Epithelial cell of proximal tubule (primary cell): ENCODE measurements around the gene BRIP1. TPM values are rescaled to one million over a fixed set of nuclear protein-coding genes. Genes with fewer than 3 reads are reported as not detected.

Experiments used
- DNase-seq: peaks from one replicate; pipeline ENCODE4 v3.0.0-alpha.2; 2011; ENCODE audit warnings: low read depth
- H3K4me3 ChIP-seq: 2 replicates; pipeline ENCODE4 v1.5.1; 2011; ENCODE audit warnings: low read depth, mild to moderate bottlenecking, low read length
- total RNA-seq: library from RNA; depleted of rRNA; stranded (reverse); fragments of >200 nt; gene quantifications from 2 replicates; pipeline ENCODE4 v1.2.3, GENCODE V29; 2015
- TF ChIP-seq, protein P1 (sequence below): conservative IDR thresholded peaks from 2 replicates; pipeline ENCODE4 v1.5.1; 2012; ENCODE audit warnings: low read depth, mild to moderate bottlenecking, low read length

The BRIP1 gene
- total RNA-seq, 1 donor from 2014 or later, result 12.6 TPM

GRCh38 chr17:61764846-61765245 is 98.5 kb downstream of the BRIP1 start:
- TF ChIP-seq, protein P1, sequence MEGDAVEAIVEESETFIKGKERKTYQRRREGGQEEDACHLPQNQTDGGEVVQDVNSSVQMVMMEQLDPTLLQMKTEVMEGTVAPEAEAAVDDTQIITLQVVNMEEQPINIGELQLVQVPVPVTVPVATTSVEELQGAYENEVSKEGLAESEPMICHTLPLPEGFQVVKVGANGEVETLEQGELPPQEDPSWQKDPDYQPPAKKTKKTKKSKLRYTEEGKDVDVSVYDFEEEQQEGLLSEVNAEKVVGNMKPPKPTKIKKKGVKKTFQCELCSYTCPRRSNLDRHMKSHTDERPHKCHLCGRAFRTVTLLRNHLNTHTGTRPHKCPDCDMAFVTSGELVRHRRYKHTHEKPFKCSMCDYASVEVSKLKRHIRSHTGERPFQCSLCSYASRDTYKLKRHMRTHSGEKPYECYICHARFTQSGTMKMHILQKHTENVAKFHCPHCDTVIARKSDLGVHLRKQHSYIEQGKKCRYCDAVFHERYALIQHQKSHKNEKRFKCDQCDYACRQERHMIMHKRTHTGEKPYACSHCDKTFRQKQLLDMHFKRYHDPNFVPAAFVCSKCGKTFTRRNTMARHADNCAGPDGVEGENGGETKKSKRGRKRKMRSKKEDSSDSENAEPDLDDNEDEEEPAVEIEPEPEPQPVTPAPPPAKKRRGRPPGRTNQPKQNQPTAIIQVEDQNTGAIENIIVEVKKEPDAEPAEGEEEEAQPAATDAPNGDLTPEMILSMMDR, result no peak
- no peak overlapping the region for H3K4me3 ChIP-seq
- no peak for DNase-seq

- no peak overlapping the region for H3K4me3 ChIP-seq
- TF ChIP-seq, protein P1, result no peak
- no peak for DNase-seq
Observed at GRCh38 chr17:61761827-61762226, 101.5 kb downstream of the BRIP1 start.

DNA sequence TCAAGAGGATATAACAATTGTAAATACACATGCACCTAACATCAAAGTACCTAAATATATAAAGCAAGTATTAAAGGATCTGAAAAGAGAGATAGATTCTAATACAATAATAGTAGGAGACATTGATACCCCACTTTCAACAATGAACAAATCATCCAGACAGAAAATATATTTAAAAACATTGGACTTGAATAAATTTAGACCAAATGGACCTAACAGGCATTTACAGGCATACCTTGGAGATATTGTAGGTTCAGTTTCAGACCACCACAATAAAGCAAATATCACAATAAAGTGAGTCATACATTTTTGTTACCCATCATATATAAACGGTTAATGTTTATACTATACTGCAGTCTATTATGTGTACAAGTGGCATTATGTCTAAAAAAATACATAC is 104.0 kb downstream of the BRIP1 start:
- no peak for DNase-seq
- H3K4me3 ChIP-seq, result no peak overlapping the region
- TF ChIP-seq, protein P1, result no peak

DNA sequence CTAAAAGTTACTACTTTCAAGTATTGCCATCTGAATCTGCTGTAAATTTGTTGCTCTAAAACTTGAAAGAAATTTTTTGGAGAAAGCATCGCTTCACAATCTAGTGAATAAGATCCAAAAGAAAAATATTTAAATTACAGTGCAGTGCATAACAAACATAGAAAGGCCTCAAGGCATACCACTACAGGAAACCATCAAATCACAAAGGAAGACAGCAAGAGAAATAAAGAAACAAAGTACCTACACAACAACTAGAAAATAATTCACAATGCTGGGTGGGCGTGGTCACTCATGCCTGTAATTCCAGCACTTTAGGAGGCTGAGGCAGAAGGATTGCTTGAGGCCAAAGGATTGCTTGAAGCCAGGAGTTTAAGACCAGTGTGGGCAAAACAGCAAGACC is 104.9 kb downstream of the BRIP1 start:
- DNase-seq, result no peak
- TF ChIP-seq, protein P1, result no peak
- H3K4me3 ChIP-seq, result no peak overlapping the region

- TF ChIP-seq, protein P1, result no peak
- no peak for DNase-seq
- no peak overlapping the region for H3K4me3 ChIP-seq
Observed at GRCh38 chr17:61757168-61757567, 106.2 kb downstream of the BRIP1 start.

DNA sequence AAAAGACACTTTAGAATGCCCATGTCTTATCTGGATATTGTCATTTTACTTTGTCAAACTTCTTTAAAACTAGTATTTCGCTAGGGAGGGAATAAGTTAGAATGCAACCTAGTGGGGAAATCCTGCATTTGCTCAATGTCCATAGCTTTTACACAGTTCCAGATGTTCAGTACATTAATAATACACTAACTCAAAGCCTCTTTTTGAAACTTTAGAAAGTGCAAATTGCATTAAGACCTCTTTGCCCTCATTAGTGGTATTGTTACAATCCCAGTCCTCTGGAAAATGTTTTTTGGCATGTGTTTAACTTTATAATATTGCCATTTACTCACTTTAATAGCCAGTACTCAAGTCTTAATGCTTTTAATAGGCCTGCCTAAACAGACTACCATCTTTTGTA is 106.8 kb downstream of the BRIP1 start:
- no peak overlapping the region for H3K4me3 ChIP-seq
- DNase-seq, result no peak
- TF ChIP-seq, protein P1, result no peak

DNA sequence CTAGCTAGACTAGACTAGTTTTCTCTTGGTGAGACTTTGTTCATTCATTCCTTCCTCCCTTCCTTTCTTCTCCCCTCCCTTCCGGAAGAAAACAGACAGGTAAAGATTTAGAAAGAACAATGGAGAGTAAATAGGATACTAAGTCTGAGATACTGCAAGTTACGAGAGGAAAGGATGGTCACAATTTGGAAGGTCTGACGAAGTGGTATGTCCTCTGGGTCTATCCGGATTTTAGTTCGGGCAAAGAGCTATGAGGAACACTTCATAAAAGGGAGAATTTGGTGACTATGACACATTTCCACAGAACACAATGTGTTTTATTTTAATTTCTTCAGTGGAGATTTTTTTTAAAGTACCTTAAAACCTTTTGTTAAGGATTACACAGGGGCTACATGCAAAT is 107.7 kb downstream of the BRIP1 start:
- DNase-seq, result no peak
- no peak overlapping the region for H3K4me3 ChIP-seq
- TF ChIP-seq, protein P1, result no peak
